OCI-LY7 (cell line): Measurements from ENCODE around the gene NLGN1.

Source experiments
- EZH2phosphoT487 ChIP-seq: fragments of 200-600 bp; sonication (generic); IDR thresholded peaks from 2 replicates; pipeline ENCODE4 v1.6.1; 2018; ENCODE audit warnings: low read depth, borderline replicate concordance, mild to moderate bottlenecking, mixed run types, antibody characterized with exemption, low read length, moderate library complexity, mixed read lengths
- TF ChIP-seq, protein P1 (sequence below): fragments of 200-600 bp; sonication (generic); conservative IDR thresholded peaks from 2 replicates; pipeline ENCODE4 v1.5.1; 2014; ENCODE audit warnings: mild to moderate bottlenecking, antibody characterized with exemption, low read length, moderate library complexity, mixed read lengths

DNA sequence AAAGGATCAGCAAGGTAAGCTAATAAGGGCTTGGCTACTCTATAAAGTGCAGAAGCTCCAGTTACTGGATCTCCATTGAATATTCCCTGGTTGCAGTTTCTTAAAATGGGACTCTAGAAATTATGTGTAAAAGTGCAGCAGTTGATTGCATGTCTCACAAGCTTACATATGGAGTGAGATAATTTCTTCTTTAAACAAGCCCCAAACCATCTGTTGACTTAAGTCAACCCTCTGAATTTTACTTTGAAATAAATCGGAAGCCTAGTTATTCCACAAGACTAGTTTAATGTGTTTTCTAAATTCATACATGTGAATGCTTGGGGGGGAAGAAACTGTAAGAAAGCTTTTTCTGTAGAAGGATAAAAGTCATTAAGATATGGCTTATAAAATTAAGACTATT lies 664.2 kb downstream of the NLGN1 start:
- TF ChIP-seq, protein P1, sequence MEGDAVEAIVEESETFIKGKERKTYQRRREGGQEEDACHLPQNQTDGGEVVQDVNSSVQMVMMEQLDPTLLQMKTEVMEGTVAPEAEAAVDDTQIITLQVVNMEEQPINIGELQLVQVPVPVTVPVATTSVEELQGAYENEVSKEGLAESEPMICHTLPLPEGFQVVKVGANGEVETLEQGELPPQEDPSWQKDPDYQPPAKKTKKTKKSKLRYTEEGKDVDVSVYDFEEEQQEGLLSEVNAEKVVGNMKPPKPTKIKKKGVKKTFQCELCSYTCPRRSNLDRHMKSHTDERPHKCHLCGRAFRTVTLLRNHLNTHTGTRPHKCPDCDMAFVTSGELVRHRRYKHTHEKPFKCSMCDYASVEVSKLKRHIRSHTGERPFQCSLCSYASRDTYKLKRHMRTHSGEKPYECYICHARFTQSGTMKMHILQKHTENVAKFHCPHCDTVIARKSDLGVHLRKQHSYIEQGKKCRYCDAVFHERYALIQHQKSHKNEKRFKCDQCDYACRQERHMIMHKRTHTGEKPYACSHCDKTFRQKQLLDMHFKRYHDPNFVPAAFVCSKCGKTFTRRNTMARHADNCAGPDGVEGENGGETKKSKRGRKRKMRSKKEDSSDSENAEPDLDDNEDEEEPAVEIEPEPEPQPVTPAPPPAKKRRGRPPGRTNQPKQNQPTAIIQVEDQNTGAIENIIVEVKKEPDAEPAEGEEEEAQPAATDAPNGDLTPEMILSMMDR: no peak
- no peak for TF ChIP-seq EZH2phosphoT487
